HFF-Myc (cell line): ENCODE results near the gene CCR7.

ENCODE experiments used
- DNase-seq: peaks from one replicate; pipeline ENCODE4 v3.0.0-alpha.2; 2011; ENCODE audit warnings: low read depth; ENCODE audit errors: extremely low read depth
- H3K4me3 ChIP-seq: replicated peaks from 2 replicates; pipeline ENCODE4 v1.5.1; 2011; ENCODE audit warnings: low read depth, mild to moderate bottlenecking, control low read depth, low read length
- CTCF ChIP-seq: IDR thresholded peaks from 2 replicates; pipeline ENCODE4 v1.5.1; 2012; ENCODE audit warnings: mild to moderate bottlenecking, low read depth, low read length, control low read depth; ENCODE audit errors: missing control alignments

CCR7 gene

GRCh38 chr17:40565769-40566409 is 617 bp upstream of the CCR7 start:
- no peak overlapping the region for H3K4me3 ChIP-seq
- DNase-seq, result no peak
- TF ChIP-seq CTCF, result no peak

- TF ChIP-seq CTCF, result no peak
- no peak for DNase-seq
- no peak overlapping the region for H3K4me3 ChIP-seq
Observed at GRCh38 chr17:40564195-40564882, 933 bp downstream of the CCR7 start.

DNA sequence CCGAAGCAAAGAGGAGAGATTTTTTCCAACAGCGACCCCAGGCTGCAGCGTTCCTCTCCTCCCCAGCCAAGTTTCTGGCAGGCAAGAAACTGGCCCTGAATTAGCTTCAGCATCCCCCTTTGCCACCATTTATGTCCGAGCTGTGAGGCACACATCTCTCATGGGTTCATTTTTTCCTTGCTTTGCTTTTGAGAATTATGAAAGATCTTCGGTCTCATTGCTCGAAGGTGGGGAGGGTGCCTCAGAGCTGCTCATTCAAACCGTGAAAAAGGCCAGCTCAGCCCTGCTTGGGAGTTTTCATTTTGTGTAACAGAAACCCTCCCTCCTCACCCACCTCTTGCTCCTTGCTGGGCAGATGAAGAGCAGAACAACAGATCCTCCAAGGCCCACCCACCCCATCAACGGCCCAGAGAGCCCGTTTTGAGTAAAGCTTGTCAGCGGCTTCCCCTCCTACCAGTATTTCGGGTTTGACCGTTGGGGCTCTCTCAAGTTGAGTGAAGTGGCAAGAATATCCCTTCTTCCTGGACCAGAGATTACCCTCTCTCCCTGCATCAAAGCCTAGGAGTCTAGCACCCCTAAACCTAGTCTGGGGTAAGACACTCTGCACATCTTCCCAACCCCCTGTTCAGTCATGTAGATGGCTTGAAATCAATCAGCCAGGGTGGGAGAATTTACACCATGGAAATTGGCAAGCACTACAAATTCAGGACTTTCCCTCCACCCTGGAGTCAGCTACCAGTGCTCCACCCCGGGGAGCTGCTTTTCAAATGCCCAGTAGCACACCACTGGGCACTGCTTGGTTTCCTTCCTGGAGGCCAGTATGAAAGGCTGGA is 1.8 kb downstream of the CCR7 start:
- TF ChIP-seq CTCF, result no peak
- no peak for DNase-seq
- H3K4me3 ChIP-seq, result no peak overlapping the region

- no peak overlapping the region for H3K4me3 ChIP-seq
- TF ChIP-seq CTCF, result no peak
- DNase-seq, result no peak
Observed at GRCh38 chr17:40562838-40563219, 2.4 kb downstream of the CCR7 start.

GRCh38 chr17:40561871-40562611 is 3.2 kb downstream of the CCR7 start:
- H3K4me3 ChIP-seq, result no peak overlapping the region
- DNase-seq, result no peak
- no peak for TF ChIP-seq CTCF

- DNase-seq, result no peak
- no peak for TF ChIP-seq CTCF
- H3K4me3 ChIP-seq, result no peak overlapping the region
Observed at GRCh38 chr17:40561294-40561870, 3.9 kb downstream of the CCR7 start.
